Endometrium (tissue), 2 donors: ENCODE data around the gene CEP85.
"Not testable (repeated sequence)": the region's sequence is repeated elsewhere in the genome, so short reads cannot be mapped to it uniquely, and the experiment has no call there.

Source experiments
- FAIRE-seq: peaks from 2 replicates; lab custom pipeline; 2012; peaks lifted over from hg19 to GRCh38; lab: Jason Lieb, UNC
- donor health status: control.
- donor health status: control.

The CEP85 gene

GRCh38 chr1:26221094-26221493 lies 12.9 kb upstream of the CEP85 start:
- FAIRE-seq, result no peak

GRCh38 chr1:26224606-26225005 lies 9.4 kb upstream of the CEP85 start:
- FAIRE-seq, result no peak

DNA sequence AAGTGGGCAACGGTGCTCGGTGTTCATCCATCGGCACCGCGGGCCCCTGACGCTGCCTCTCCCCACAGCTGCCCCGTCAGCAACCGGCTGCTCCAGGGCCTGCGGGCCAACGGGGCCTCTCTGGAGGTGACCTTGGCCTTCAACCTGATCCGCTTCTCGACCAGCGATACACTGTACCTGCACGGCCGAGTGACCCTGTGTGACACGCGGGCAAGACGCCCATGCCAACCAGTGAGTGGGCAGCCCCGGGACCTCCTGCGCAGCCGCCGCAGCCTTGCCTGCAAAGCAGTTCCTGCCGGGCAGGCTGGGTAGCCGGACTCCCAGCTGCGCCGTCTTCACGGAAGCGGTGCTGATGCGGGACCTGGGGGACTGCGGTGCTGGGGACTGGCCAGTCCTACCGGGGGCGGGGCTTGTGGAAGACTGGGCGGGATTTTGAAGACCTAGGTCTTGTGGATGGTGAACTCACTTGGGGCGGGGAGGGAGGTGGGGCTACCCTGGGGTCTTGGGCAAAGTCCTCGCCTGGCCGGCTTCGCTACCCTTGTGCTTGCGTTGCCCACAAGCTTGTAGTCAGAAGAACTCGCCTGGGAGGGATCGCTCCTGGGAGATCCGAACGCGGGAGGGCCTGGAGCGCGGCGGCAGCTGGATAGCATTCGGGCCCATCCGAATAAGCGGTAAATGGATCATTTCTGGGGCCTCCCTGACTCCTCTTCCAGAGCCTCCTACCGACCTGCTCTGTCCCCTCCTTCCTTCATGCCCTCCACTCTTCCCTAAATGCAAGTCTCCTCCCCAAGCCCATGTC lies 8.8 kb upstream of the CEP85 start:
- no peak for FAIRE-seq

- not testable (repeated sequence) for FAIRE-seq
Measured at GRCh38 chr1:26230682-26231081, 3.3 kb upstream of the CEP85 start.

GRCh38 chr1:26234644-26235370 lies 807 bp downstream of the CEP85 start:
- FAIRE-seq, result no peak

GRCh38 chr1:26237230-26237966 lies 3.4 kb downstream of the CEP85 start:
- FAIRE-seq, result no peak

- no peak for FAIRE-seq
Measured at GRCh38 chr1:26239936-26240335, 5.9 kb downstream of the CEP85 start.

GRCh38 chr1:26252718-26253117 lies 18.7 kb downstream of the CEP85 start:
- FAIRE-seq, result no peak

DNA sequence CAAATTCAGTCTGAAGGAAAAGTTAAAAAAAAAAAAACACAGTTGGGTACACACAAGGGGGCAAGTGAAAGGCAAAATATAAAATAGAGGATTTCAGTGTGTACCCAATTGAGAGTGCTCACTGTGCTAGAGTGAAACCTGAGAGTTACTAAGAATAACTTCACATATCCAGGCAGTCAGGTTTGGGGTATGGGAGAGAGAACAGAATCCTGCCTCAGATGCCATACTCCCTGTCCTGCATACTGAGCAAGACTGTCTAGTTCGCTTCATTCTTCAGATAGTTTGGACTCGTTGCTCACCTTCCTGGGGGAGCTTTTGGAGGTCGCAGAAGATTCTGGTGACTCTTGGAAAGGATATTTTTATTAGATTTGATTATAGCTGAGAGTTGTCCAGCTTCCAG lies 20.4 kb downstream of the CEP85 start:
- FAIRE-seq, result no peak

DNA sequence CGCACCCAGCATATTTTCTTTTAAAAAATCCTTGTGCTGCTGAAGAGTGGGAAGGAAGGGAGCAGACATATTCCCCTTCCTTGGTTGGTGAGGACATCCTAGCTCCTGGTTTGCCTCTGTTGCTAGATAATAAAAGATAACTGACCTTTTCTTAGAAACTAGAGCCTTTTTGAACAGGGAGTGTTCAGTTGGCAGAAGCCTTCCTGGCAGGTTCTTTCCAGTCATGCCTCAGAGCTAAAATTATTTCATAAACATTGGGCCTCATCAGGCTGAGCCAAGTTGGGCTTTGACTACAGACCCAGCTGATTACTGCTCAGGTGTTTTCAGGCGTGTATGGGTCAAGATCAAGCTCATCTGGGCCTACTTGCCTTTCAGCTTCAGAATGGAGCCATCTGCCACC lies 23.2 kb downstream of the CEP85 start:
- FAIRE-seq, result no peak

GRCh38 chr1:26259005-26259404 lies 25.0 kb downstream of the CEP85 start:
- FAIRE-seq, result no peak

GRCh38 chr1:26259578-26259977 lies 25.6 kb downstream of the CEP85 start:
- FAIRE-seq, result no peak

- no peak for FAIRE-seq
Measured at GRCh38 chr1:26263212-26263611, 29.2 kb downstream of the CEP85 start.

DNA sequence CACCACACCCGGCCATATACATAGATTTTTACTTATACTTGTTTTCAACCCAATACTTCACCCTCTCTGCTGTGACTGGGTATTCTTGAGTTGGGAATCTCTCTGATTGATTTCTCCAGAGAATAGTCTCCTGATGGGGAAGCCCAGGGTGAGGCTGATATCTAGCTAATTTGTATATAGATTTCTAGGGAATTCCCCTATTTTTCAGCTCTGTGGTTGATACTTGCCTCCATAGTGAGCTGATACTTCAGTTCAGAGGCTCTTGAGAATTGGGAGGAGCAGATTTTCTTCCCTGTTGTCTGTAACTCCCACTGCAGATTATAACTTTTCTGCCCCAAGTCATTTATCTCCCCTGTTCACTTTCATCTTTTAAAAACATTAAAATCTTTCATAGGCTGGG lies 31.4 kb downstream of the CEP85 start:
- FAIRE-seq, result no peak

GRCh38 chr1:26268290-26269197 lies 34.5 kb downstream of the CEP85 start:
- FAIRE-seq, result no peak

- FAIRE-seq, result no peak
Measured at GRCh38 chr1:26269198-26269550, 35.2 kb downstream of the CEP85 start.

DNA sequence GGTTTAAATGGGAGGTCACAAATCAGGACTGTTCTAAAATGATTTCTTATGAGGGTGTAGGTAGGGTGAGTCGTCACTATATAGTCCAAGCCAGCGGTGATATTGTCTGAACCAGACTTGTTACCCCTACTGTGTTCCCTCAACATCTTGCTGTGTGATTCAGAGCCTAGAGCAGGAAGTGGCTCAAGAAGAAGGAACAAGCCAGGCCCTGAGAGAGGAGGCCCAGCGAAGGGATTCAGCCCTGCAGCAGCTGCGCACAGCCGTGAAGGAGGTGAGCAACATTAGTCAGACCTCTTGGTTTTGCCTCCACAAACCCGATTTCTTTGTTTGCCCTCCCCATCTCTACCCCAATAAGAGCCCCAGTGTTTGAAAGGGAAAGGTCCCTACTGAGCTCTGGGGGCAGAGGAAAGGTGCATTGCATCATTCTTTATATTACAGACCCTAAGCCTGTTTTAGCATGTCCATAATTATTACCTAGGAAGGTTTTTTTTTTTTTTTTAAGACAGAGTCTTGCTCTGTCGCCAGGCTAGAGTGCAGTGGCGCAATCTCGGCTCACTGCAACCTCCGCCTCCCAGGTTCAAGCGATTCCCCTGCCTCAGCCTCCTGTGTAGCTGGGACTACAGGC lies 40.9 kb downstream of the CEP85 start:
- FAIRE-seq, result no peak

GRCh38 chr1:26275580-26276431 lies 41.8 kb downstream of the CEP85 start:
- FAIRE-seq, result peak; percentile 8

- FAIRE-seq, result no peak
Measured at GRCh38 chr1:26276432-26276838, 42.4 kb downstream of the CEP85 start.

- no peak for FAIRE-seq
Measured at GRCh38 chr1:26277261-26277661, 43.3 kb downstream of the CEP85 start.

DNA sequence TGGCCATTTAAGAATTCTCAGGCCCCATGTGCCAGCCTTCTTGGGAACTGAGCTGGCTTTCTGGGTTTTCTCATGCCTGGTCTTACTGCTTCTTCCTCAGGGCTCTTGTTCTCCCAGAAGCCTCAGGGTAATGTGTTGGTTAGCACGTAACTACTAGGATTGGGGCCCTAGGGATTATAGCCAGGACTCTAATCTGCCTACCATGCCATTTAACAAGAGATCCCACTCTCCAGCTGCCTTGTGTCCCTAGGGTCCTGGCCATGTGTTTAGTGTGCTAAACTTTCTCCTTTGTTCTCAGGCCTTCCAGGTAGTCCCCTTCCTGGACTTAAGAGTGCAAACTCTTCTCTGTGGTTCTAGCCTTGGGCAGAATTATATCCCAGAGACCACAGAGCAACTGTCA lies 43.7 kb downstream of the CEP85 start:
- FAIRE-seq, result no peak
